PC-9 (cell line): Measurements from ENCODE around the gene UNC5B.
A peak's percentile ranks its signal among the peaks of the same experiment; 100 is the strongest.

ENCODE experiments used
- EZH2 ChIP-seq: fragments of 200-600 bp; sonication (generic); IDR thresholded peaks from 2 replicates; pipeline ENCODE4 v1.8.0; 2017; ENCODE audit warnings: antibody characterized with exemption, low read depth
- TF ChIP-seq, protein P1 (sequence below): fragments of 200-600 bp; sonication (generic); conservative IDR thresholded peaks from 2 replicates; pipeline ENCODE4 v1.6.1; 2017; ENCODE audit warnings: mixed run types, antibody characterized with exemption, mild to moderate bottlenecking, moderate library complexity

DNA sequence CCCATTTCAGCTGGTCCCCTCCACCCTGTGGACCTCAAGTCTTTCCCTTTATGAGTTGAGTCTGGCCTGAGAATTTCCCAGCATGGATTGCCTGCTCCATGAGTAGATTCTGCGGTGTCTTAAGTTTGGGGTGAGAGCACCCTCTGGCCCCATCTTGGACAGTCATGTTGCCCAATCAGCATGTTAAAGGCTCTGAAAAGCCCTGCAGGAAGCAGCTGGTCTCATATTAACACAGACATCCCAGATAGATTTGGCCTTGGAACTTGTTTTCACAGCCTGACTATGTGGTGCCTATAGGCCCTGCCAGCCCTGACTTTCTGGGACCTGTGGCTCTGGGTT is 91.2 kb downstream of the UNC5B start:
- TF ChIP-seq EZH2, result no peak
- TF ChIP-seq, protein P1, sequence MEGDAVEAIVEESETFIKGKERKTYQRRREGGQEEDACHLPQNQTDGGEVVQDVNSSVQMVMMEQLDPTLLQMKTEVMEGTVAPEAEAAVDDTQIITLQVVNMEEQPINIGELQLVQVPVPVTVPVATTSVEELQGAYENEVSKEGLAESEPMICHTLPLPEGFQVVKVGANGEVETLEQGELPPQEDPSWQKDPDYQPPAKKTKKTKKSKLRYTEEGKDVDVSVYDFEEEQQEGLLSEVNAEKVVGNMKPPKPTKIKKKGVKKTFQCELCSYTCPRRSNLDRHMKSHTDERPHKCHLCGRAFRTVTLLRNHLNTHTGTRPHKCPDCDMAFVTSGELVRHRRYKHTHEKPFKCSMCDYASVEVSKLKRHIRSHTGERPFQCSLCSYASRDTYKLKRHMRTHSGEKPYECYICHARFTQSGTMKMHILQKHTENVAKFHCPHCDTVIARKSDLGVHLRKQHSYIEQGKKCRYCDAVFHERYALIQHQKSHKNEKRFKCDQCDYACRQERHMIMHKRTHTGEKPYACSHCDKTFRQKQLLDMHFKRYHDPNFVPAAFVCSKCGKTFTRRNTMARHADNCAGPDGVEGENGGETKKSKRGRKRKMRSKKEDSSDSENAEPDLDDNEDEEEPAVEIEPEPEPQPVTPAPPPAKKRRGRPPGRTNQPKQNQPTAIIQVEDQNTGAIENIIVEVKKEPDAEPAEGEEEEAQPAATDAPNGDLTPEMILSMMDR, result peak; percentile 16; the same call in 1 of the 2 replicates
